Measurements from ENCODE around the gene ZBTB46.

ZBTB46 gene

DNA sequence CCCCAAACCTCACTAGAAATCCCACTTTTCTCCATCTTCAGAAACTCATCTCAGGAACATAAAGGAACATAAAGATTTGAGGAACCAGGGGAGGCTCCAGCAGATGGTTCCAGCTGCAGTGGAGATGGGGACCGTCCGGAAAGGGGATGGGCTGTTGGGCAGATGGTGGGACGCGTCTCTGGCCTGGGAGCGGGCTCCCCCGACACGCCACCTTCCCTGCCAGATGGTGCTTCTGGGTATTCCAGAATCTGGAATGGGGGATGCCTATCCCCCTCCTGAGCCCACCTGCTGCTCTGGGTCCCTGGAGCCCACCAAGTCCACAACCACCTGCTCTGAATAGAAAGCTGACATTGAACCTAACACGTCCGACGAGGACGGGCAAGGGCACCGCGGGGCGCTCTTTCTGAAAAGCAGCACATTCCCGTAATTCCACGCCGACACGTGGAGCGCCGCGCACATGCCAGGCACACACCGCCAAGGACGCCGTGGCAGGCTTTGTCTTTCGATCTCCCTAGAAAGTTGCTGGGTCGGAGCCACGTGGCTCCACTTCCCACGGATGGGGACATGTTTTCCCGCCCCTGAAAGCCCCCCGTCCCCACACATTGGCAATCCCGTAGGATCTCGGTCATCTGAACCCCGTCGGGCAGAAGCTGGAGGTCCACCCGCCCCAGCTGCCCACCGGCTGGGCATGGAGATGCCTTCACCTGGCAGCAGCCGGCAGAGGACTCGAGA is 64.2 kb downstream of the ZBTB46 start:
- no peak for DNase-seq (ENCODE audit: low read depth)

DNA sequence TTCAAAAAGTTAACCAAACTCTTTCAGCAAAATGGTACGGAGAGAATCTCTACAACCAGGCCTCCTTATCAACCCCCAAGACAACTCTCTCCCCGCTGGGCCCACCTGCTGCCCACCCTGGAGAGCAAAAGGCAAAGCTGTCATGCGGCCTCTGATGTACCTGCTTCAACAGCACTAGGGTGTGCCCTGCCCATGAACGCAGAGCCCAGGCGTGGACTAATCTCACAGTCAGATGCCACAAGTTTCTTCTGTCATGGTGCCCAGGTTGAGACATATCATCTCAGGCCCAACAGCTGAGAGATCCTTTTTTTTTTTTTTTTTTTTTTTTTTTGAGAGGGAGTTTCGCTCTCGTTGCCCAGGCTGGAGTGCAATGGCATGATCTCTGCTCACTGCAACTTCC is 65.2 kb downstream of the ZBTB46 start:
- DNase-seq (ENCODE audit: low read depth) = no peak

DNA sequence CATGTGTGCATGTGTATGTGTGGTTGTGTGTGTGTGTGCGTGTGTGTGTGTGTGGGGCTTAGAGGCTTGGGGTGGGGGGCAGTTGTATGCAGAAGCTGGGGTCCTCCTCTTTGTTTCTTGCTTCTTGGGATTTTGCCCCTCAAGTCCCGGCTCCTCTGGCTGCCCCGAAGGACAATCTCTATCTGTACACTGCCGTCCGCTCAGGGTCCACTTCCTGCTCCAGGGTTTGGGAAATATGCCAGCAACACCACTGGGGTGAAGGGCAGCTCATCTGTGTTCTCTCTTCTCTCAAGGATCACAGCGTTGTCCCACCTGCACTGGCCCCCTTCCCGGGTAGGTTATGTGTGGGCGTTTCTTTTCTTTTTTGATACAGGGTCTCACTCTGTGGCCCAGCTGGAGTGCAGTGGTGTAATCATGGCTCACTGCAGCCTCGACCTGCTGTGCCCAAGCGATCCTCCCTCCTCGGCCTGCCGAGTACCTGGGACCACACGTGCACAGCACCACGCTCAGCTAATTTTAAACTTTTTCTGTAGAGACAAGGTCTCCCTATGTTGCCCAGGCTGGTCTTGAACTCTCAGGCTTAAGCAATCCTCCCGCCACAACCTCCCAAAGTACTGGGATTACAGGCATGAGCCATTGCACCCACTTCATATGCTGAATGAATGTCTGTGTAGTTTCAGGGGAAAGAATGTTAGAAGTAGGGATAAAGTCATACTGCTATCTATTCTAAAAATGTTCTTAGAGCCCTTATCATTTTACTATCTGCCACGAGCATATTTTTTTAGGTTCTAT is 65.8 kb downstream of the ZBTB46 start:
- DNase-seq (ENCODE audit: low read depth) = no peak

DNA sequence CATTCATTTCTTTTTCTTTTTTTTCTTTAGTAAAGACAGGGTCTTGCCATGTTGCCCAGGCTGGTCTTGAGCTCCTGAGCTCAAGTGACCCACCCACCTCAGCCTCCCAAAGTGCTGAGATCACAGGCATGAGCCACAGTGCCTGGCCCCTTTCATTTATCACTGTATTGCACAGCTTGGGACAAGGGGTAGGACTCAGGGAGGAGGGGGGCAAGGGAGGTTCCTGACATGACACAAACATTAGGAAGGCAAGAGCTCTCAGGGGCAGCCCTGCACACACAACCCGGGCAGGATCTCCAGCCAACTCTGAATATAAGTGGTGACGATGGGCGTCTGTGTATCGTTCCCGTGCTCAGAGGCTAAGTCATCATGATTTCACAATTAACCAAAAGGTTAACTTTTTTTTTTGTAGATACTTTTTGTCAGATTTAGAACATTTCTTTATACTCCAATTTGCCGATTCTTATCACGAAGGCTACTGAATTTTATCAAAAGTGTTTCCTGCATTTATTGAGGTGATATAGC is 71.6 kb downstream of the ZBTB46 start:
- DNase-seq (ENCODE audit: low read depth) = no peak

DNA sequence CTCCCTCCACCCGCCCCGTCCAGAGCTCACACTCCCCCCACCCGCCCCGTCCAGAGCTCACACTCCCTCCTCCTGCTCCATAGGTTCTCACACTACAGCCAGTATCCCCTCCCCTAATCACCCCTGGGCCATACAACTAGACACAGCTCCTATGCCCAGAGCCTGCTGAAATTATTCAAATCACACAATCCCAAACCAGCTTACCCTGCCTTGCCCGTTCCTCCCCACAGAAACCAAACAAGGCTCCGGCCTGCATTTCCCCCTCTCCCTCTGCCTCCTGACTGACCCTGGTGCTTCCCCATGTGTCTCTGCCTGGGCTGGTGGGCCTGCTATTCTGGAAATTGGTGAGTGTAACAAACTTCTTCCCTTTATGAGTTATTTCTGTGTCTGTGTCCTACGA is 72.9 kb downstream of the ZBTB46 start:
- DNase-seq (ENCODE audit: low read depth) = no peak

DNA sequence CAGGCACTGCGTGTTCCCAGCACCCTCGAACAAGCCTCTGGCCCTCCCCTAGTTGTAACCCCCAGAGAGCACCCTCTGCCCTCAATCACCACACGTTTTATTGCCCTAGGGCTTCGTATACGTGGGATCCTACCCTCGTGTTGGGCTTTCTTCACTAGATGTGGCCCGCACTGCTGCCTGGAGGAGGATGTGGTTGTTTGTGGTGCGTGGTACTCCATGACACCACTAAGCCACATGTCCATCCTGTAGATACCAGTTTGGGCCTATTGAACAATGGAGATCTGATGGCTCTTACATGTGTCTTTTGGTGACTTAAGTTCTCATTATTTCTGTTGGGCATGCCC is 74.4 kb downstream of the ZBTB46 start:
- DNase-seq (ENCODE audit: low read depth) = no peak

DNA sequence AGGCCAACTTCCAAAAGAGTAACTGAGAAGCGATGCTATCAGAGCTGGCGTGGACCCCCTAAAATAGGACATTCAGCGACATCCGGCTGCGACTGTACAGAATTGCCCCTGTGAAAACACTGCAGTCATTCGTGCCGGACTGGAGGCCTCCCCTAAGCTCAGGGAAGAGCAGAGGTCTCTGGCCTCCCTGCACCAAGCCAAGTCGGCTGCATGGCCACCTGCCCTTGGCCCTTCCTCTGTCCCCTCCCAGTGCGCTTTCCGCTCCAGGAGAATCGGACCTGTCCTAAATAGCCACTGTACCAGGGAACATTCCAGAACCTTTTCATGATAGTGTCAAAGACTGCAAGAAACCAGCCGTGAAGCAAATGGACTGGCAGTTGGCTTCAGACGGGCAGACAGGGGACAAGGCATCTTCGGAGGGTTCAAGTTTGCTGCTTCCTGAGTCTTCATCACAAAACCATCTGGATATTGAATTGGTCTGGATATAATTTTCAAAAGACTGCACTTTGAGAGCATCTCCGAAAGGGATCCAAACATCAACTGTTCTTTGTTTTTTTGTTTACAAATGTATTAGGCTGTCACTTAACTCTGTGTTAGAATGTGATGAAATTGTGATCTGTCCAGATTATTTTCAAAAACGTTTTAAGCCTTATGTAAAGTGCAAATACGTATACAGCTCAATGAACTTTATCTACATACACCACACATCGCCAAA is 75.0 kb downstream of the ZBTB46 start:
- DNase-seq (ENCODE audit: low read depth) = no peak

DNA sequence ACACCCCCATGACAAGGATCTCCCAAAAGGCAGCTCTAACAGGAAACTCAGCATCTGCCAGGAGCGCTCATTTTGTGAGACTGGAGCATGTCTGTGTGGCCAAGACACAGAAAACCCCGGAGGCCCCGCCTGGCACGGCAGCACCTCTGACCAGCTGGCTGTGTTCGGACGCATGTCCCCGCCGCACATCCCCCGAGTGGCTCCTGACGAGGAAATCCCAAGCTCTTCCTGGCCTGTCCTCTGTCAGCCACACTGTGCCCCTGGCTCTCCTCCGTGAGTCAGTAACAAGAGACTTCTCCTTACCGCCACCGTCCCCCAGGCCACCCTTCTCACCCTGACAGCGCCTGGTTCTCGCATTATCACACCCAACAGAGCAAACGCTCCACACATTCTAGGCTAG is 77.1 kb downstream of the ZBTB46 start:
- no peak for DNase-seq (ENCODE audit: low read depth)

DNA sequence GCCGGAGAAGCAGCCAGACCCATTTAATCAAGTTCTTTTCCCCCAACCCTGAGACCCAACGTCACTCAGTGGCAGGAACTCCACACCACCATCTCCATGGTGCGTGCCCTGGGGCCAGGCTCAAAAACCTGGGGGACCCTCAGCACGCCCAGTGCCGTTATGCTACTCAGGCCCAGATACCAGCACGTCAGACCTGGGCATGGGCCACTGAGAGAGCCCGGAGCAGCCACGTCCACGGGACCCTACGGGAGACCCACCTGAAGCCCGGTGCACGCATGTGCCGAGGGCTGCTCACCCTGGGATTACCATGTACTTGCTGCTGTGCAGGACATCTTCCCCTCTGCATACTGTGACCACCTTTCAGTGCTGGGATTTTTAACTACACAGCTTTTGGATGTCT is 77.7 kb downstream of the ZBTB46 start:
- DNase-seq (ENCODE audit: low read depth) = no peak

DNA sequence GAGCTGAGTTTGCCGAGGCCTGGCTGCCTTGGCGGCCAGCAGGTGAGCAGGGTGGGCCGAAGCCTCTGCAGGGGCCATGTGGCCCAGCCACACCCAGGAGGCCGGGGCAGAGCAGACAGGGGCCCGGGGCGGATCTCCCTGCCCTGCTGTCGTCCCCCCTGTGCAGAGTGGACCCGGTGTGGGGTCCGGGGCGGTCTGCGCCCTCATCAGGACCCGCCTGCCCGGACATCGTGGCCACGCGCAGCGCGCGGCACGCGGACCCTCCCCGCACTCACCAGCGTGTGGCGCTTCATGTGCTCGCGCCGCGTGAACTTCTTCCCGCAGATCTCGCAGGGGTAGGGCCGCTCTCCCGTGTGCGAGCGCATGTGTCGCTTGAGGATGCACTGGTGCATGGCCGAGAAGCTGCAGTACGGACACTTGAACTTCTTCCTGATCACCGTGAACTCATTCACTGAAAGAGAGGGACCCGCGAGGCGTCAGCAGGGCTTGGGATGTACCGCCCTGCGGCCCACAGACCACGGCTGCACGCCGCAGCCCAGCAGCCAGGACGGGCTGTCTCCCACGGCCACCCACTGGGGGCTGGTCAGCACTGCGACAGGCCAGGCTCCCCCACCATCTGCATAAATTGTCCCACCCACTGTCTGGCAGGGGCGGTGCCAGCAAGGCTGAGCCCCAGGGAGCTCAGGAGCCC is 78.5 kb downstream of the ZBTB46 start:
- DNase-seq (ENCODE audit: low read depth) = no peak

DNA sequence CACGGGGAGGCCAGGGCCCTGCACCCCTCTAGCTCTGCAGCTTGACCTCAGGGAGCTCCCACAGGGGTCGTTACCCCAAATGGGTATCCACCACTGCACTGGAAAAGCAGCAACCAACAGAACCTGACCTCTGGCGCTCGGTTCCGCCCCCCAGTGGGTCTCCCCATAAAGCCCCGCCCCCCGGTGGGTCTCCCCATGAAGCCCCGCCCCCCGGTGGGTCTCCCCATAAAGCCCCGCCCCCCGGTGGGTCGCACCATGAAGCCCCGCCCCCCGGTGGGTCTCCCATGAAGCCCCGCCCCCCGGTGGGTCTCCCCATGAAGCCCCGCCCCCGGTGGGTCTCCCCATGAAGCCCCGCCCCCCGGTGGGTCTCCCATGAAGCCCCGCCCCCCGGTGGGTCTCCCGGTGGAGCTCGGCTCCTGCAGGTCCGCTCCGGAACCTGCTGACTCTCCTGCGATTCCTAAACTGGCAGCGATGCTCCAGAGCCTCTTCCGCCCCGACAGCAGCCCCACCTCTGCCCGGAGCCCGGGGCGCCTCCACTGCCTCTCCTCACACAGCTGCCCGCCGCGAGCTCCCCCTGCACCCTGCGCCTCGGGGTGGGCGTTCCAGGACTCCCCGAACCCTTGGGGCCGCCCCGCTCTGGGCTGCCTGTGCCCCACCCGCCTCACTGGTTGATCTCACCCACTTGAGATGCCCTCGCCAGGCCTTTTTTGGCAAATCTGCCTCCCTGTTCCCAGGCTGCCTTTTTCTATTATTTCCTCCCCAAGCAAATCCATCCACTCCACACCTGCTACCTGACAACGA is 79.4 kb downstream of the ZBTB46 start:
- DNase-seq (ENCODE audit: low read depth) = no peak

DNA sequence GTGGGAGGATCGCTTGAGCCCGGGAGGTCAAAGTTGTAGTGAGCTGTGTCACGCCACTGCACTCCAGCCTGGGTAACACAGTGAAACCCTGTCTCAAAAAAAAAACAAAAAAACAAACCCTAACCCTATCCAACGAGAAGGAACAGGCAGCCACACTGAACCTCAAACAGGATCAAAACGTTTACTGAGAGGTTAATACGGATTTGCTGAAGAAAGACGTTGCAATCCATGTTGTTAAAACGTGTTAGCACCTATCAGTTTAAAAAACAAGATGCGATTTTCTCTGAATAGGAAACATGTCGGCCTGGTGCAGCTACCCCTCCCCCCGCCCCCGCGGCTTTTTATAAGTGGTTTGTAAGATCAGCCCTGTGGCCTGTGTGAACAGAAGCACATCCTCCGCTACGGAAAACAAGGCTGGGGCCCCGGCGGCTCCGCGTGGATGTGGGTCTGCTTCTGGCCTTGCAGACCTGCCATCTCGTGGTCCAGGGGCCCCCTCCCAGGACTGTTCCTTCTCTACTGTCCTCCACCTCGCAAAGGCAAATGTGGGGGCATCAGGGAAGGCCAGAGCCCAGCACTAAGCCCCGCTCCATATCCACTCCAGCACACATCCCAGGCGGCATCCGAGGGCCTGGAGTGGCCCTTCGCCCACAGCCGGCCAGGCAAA is 80.1 kb downstream of the ZBTB46 start:
- no peak for DNase-seq (ENCODE audit: low read depth)

DNA sequence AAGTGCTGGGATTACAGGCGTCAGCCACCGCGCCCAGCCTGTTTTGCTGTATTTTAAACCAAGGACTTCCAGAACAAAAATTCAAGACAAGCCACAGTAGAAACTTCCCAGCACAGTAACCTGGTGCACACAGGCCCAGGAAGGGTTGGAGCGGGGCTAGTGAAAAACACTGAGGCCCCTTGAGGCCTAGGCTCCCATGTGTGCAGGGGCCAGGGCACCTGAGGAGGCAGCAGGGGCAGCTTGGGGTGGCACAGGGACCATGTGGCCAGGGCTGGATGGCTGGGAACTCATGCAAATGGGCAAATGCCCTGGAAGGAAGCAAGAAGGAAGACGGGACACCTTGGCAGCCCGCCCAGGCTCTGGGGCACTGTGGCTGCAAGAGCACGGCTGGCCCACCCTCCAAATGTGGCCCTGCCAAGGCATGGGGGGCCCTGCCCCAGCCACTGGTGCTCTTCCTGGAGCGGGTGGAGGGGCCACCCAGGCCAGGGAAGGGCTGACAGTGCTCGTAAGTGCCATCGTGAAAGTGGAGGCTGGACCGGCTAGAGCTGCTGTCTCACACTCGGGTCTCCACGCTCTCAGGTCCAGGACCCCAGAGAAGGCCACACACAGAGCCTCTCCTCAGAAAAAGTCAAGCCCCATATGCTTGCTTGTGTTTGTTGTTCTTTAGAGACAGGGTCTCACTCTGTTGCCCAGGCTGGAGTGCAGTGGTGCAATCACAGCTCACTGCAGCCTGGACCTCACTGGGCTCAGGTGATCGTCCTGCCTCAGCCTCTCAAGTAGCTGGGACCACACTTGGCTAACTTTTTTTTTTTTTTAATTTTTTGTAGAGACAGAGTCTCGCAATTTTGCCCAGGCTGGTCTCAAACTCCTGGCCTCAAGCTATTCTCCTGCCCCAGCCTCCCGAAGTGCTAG is 81.2 kb downstream of the ZBTB46 start:
- DNase-seq (ENCODE audit: low read depth) = no peak

DNA sequence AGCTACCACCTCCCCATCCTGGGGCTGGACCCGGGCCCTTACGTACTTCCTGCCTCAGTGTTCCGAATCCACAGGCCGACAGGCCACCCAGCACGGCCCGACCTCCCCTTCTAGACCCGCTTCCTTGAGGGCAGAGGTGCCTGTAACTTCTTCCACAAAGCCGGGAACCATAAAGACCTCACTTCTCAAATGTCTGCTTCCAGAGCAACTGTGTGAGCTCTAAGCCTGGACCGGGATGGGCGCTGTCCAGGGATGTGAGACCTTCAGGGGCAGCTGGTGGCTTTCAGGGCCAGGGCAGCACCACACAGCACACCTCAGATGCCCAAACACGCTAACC is 82.2 kb downstream of the ZBTB46 start:
- DNase-seq (ENCODE audit: low read depth) = no peak

DNA sequence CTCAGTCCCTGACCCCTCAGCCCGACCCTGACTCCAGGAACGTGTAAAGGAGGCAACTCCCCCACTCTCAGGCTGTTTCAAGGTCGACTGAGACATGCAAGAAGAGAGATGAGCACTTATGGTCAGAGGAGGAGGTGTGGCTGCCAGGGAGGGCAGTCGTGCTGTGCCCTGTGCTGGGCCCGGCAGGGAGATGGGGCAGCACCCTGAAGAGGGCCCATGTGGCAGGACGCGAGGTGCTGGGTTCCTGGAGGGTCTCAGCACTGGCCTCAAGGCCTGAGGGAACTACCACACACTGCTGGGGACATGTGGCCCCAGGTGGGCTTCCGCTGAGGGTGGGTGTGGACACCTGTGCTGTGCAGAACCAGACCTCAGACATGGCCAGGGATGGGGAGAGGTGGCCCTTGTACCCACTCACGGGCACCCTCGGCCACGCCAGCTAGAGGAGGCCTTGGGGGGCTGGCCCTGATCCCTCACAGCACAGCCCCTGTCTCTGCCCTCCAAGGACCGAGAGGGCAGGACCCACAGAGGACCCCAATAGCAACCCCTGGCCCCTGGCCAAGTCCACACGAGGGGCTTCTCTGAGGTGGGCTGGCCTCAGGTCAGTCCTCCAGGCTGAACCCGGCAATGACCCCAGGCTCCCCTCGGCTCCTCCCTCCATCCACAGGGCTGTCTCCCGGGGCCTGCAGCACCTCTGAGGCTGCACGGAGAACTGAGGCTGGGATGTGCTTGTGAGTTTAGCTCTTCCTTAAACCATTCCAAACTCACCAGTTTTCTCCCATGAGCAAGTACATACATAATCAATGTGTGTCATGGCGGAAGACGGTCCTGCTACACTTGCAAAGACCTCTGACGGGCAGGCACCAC is 82.8 kb downstream of the ZBTB46 start:
- no peak for DNase-seq (ENCODE audit: low read depth)

DNA sequence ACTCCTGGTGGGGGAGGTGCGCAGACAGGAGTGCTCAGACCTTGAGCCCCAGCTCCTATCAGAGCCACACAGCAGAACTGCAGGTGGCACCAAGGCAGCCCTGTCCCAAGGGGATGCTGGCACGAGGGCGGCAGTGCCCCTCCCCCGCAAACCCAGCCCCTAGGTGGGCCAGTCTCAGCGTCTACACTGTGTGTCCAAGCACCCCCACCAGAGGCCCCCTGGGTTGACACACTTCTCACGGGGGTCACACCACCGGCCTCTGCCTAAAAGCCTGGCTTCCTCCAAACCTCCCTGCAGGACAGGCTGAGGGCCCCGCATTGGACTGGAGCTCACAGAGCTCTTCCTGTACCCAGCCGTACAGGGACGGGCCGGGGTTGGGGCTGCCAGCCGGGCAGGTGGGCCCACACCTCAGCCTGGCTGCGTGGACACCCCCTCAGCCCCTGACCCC is 83.4 kb downstream of the ZBTB46 start:
- DNase-seq (ENCODE audit: low read depth) = no peak

DNA sequence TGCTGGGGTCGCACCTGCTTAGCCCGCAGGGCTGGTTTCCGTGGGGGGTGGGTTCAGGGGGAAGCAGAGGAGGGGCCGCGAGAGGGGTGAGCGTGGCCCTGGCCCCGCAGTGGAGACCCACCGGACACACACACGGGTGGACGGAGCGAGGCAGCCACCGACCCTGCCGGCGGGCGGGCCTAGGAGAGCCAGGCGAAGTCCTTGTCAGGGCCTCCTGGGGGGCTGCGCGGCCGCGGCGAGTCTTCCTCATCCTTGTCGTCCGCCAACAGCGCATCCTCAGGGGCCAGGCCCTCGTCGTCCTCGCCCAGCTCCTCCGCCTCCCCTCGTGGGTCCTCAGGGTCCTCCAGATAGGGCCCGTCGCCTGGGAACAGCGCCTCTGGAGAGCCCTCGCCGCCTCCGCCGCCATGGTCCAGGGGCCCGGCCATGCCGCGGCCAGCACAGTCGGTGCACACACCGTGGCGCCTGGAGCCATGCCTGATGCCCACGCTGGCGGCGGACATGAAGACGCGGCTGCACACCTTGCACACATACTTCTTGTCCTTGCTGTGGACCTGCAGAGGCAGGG is 84.2 kb downstream of the ZBTB46 start:
- no peak for DNase-seq (ENCODE audit: low read depth)

DNA sequence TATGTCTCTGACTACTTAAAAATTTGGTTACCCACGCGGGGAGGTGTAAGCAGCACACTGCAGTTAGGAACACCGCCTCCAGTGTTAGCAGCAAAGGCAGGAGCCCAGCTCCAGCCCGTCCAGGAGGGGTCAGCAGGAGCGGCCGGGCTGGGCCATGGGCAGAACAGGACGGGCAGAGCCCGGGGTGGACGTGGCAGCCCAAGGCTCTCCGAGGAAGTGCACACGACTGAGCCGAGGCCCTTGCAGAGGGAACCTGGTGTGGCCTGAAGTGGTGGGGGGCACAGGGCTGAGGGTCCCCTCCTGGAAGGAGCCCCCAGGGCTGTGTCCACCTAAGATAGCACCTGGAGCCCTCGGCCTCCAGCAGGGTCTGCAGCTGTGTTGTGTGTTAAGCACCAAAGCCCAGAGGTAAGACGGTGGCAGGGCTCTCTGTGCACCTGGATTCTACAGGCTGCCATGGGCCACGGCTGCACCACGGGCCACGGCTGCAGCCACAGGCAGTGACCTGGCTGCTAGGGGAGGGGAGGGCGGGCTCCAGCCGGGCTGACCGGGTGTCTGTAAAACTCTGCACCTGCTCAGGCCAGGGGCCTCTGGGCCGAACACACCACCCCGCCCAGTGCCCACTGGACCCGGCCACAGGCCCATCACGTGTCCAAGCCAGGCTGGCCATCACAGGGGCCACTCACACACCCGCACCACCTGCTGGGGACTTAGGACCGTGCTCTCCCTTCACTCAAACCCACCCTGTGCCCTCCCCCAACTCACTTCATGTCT is 84.9 kb downstream of the ZBTB46 start:
- no peak for DNase-seq (ENCODE audit: low read depth)

All from T-helper 22 cell (primary cell).